ENCODE measurements around the gene FAM161A.
"Not testable (repeated sequence)": the region's sequence is repeated elsewhere in the genome, so short reads cannot be mapped to it uniquely, and the experiment has no call there.

Gene FAM161A

GRCh38 chr2:61832183-61832841 lies 21.5 kb downstream of the FAM161A start:
- Histone ChIP-seq H3K4me3 (ENCODE audit: low read length) (no peak overlapping the region), H3K9me3 (ENCODE audit: control insufficient read depth, low read depth, low read length) (no peaks in the 10 kb centered on the region), H3K9ac (ENCODE audit: low read length) (no peak overlapping the region), H3K36me3 (ENCODE audit: control insufficient read depth, low read depth, low read length) (no peaks in the 10 kb centered on the region), H3K27me3 (ENCODE audit: control insufficient read depth, insufficient read depth, low read length) (no peaks in the 10 kb centered on the region), H3K4me1 (ENCODE audit: control insufficient read depth, low read depth, low read length) (no peaks in the 10 kb centered on the region), H3K27ac (ENCODE audit: low read length) (no peak overlapping the region)

DNA sequence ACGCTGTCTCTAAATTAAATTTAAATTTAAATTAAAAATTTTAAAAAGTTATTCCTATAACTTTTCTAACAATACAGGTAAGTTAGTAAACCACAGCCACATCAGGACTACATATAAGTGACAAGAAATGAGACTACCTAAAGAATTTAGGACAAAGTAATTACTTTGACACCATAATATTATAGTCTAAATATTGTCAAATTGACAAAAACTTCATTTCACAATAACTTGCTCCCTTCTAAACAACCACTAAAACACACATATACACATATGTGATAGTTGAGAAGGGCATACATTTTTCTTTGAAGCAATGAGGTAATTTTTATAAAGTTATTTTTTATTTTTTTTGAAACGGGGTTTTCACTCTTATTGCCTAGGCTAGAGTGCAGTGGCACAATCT lies 31.6 kb downstream of the FAM161A start:
- Histone ChIP-seq H3K4me1 (ENCODE audit: control insufficient read depth, low read depth, low read length) (no peaks in the 10 kb centered on the region), H3K27me3 (ENCODE audit: control insufficient read depth, insufficient read depth, low read length) (no peaks in the 10 kb centered on the region), H3K4me3 (ENCODE audit: low read length) (no peak overlapping the region), H3K9ac (ENCODE audit: low read length) (no peak overlapping the region), H3K9me3 (ENCODE audit: control insufficient read depth, low read depth, low read length) (no peaks in the 10 kb centered on the region), H3K36me3 (ENCODE audit: control insufficient read depth, low read depth, low read length) (no peaks in the 10 kb centered on the region), H3K27ac (ENCODE audit: low read length) (no peak overlapping the region)

- Histone ChIP-seq H3K27ac (ENCODE audit: low read length) (no peak overlapping the region), H3K9ac (ENCODE audit: low read length) (no peak overlapping the region), H3K4me1 (ENCODE audit: control insufficient read depth, low read depth, low read length) (no peaks in the 10 kb centered on the region), H3K27me3 (ENCODE audit: control insufficient read depth, insufficient read depth, low read length) (no peaks in the 10 kb centered on the region), H3K4me3 (ENCODE audit: low read length) (no peak overlapping the region), H3K36me3 (ENCODE audit: control insufficient read depth, low read depth, low read length) (no peaks in the 10 kb centered on the region), H3K9me3 (ENCODE audit: control insufficient read depth, low read depth, low read length) (no peaks in the 10 kb centered on the region)
These were observed 37.1 kb downstream of the FAM161A start for GRCh38 chr2:61816480-61817355.

GRCh38 chr2:61814539-61815160 lies 39.2 kb downstream of the FAM161A start:
- H3K27me3 ChIP-seq (ENCODE audit: control insufficient read depth, insufficient read depth, low read length): no peaks in the 10 kb centered on the region
- no peaks in the 10 kb centered on the region for H3K9me3 ChIP-seq (ENCODE audit: control insufficient read depth, low read depth, low read length)
- H3K4me1 ChIP-seq (ENCODE audit: control insufficient read depth, low read depth, low read length): no peaks in the 10 kb centered on the region
- H3K9ac ChIP-seq (ENCODE audit: low read length): no peak overlapping the region
- H3K4me3 ChIP-seq (ENCODE audit: low read length): no peak overlapping the region
- H3K27ac ChIP-seq (ENCODE audit: low read length): no peak overlapping the region
- no peaks in the 10 kb centered on the region for H3K36me3 ChIP-seq (ENCODE audit: control insufficient read depth, low read depth, low read length)

DNA sequence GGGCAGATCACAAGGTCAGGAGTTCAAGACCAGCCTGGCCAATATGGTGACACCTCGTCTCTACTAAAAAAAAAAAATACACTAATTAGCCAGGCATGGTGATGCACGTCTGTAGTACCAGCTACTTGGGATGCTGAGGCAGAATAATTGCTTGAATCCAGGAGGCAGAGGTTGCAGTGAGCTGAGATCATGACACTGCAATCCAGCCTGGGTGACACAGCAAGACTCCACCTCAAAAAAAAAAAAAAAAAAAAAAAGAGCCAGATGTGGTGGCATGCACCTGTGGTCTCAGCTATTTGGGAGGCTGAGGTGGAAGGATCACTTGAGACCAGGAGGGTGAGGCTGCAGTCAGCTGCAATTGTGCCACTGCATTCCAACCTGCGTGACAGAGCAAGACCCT lies 40.5 kb downstream of the FAM161A start:
- not testable (repeated sequence) for H3K4me1 ChIP-seq (ENCODE audit: control insufficient read depth, low read depth, low read length); H3K27me3 ChIP-seq (ENCODE audit: control insufficient read depth, insufficient read depth, low read length); H3K9me3 ChIP-seq (ENCODE audit: control insufficient read depth, low read depth, low read length); H3K4me3 ChIP-seq (ENCODE audit: low read length); H3K27ac ChIP-seq (ENCODE audit: low read length); H3K36me3 ChIP-seq (ENCODE audit: control insufficient read depth, low read depth, low read length); H3K9ac ChIP-seq (ENCODE audit: low read length)

- H3K36me3 ChIP-seq (ENCODE audit: control insufficient read depth, low read depth, low read length): no peaks in the 10 kb centered on the region
- H3K9ac ChIP-seq (ENCODE audit: low read length): no peak overlapping the region
- H3K4me1 ChIP-seq (ENCODE audit: control insufficient read depth, low read depth, low read length): no peaks in the 10 kb centered on the region
- H3K4me3 ChIP-seq (ENCODE audit: low read length): no peak overlapping the region
- H3K27ac ChIP-seq (ENCODE audit: low read length): no peak overlapping the region
- no peaks in the 10 kb centered on the region for H3K27me3 ChIP-seq (ENCODE audit: control insufficient read depth, insufficient read depth, low read length)
- no peaks in the 10 kb centered on the region for H3K9me3 ChIP-seq (ENCODE audit: control insufficient read depth, low read depth, low read length)
These were observed 42.0 kb downstream of the FAM161A start for GRCh38 chr2:61811821-61812220.

DNA sequence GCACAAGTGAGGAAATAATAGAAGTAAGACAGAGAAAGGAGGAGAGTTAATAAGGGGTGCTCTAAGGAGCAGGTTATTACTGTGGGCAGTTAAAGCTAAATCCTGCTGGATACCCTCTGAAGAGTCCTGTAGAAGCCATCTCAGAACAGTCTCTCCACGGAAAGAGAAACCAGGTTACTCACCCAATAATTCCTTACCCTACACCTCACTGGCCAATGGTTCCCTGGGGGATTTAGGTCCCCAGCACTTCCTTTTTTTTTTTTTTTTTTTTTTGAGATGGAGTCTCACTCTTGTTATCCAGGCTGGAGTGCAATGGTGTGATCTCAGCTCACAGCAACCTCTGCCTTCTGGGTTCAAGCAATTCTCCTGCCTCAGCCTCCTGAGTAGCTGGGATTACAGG lies 43.7 kb downstream of the FAM161A start:
- not testable (repeated sequence) for H3K9ac ChIP-seq (ENCODE audit: low read length); H3K36me3 ChIP-seq (ENCODE audit: control insufficient read depth, low read depth, low read length); H3K4me3 ChIP-seq (ENCODE audit: low read length); H3K9me3 ChIP-seq (ENCODE audit: control insufficient read depth, low read depth, low read length); H3K27ac ChIP-seq (ENCODE audit: low read length); H3K4me1 ChIP-seq (ENCODE audit: control insufficient read depth, low read depth, low read length); H3K27me3 ChIP-seq (ENCODE audit: control insufficient read depth, insufficient read depth, low read length)

GRCh38 chr2:61808693-61809092 lies 45.2 kb downstream of the FAM161A start:
- not testable (repeated sequence) for H3K27ac ChIP-seq (ENCODE audit: low read length); H3K4me1 ChIP-seq (ENCODE audit: control insufficient read depth, low read depth, low read length); H3K27me3 ChIP-seq (ENCODE audit: control insufficient read depth, insufficient read depth, low read length); H3K4me3 ChIP-seq (ENCODE audit: low read length); H3K9ac ChIP-seq (ENCODE audit: low read length); H3K9me3 ChIP-seq (ENCODE audit: control insufficient read depth, low read depth, low read length); H3K36me3 ChIP-seq (ENCODE audit: control insufficient read depth, low read depth, low read length)

GRCh38 chr2:61807036-61807757 lies 46.7 kb downstream of the FAM161A start:
- H3K9me3 ChIP-seq (ENCODE audit: control insufficient read depth, low read depth, low read length): no peaks in the 10 kb centered on the region
- H3K9ac ChIP-seq (ENCODE audit: low read length): no peak overlapping the region
- H3K4me3 ChIP-seq (ENCODE audit: low read length): no peak overlapping the region
- H3K36me3 ChIP-seq (ENCODE audit: control insufficient read depth, low read depth, low read length): no peaks in the 10 kb centered on the region
- H3K27me3 ChIP-seq (ENCODE audit: control insufficient read depth, insufficient read depth, low read length): no peaks in the 10 kb centered on the region
- H3K27ac ChIP-seq (ENCODE audit: low read length): no peak overlapping the region
- H3K4me1 ChIP-seq (ENCODE audit: control insufficient read depth, low read depth, low read length): no peaks in the 10 kb centered on the region

DNA sequence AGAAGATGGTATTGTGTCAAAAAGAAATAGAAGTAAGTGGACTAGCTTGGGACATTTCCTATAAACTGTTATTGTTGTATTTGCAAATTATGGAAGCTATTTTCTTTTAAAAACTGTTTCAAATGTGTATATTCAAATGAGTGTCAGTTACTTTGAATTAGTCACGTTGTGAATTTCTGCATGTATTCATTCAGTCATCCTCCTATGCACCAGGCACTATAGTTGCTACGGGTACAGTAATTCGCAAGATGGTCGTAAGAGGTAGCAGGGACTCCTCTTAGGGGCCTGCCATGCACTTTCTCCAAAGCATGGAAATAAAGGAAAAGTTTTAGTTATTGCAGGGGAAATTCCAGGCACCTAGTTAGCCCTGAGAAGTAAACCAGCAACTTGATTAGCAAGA lies 51.3 kb downstream of the FAM161A start:
- Histone ChIP-seq H3K4me3 (ENCODE audit: low read length) (no peak overlapping the region), H3K36me3 (ENCODE audit: control insufficient read depth, low read depth, low read length) (no peaks in the 10 kb centered on the region), H3K9me3 (ENCODE audit: control insufficient read depth, low read depth, low read length) (no peaks in the 10 kb centered on the region), H3K9ac (ENCODE audit: low read length) (no peak overlapping the region), H3K27me3 (ENCODE audit: control insufficient read depth, insufficient read depth, low read length) (no peaks in the 10 kb centered on the region), H3K4me1 (ENCODE audit: control insufficient read depth, low read depth, low read length) (no peaks in the 10 kb centered on the region), H3K27ac (ENCODE audit: low read length) (no peak overlapping the region)

GRCh38 chr2:61799099-61799498 lies 54.8 kb downstream of the FAM161A start:
- Histone ChIP-seq H3K4me3 (ENCODE audit: low read length) (no peak overlapping the region), H3K9me3 (ENCODE audit: control insufficient read depth, low read depth, low read length) (no peaks in the 10 kb centered on the region), H3K4me1 (ENCODE audit: control insufficient read depth, low read depth, low read length) (no peaks in the 10 kb centered on the region), H3K9ac (ENCODE audit: low read length) (no peak overlapping the region), H3K27me3 (ENCODE audit: control insufficient read depth, insufficient read depth, low read length) (no peaks in the 10 kb centered on the region), H3K36me3 (ENCODE audit: control insufficient read depth, low read depth, low read length) (no peaks in the 10 kb centered on the region), H3K27ac (ENCODE audit: low read length) (no peak overlapping the region)

Measured in iPS-18a (cell line).